ENCODE data around the gene TSTD1. TPM values are rescaled to one million over a fixed set of nuclear protein-coding genes. Genes with fewer than 3 reads are reported as not detected.

TSTD1 gene
- total RNA-seq, 3 donors from 2014 or later: 48.9 to 105 (median 80.1) TPM

GRCh38 chr1:161071886-161072371, 33.2 kb upstream of the TSTD1 start:
- TF ChIP-seq, protein P1, sequence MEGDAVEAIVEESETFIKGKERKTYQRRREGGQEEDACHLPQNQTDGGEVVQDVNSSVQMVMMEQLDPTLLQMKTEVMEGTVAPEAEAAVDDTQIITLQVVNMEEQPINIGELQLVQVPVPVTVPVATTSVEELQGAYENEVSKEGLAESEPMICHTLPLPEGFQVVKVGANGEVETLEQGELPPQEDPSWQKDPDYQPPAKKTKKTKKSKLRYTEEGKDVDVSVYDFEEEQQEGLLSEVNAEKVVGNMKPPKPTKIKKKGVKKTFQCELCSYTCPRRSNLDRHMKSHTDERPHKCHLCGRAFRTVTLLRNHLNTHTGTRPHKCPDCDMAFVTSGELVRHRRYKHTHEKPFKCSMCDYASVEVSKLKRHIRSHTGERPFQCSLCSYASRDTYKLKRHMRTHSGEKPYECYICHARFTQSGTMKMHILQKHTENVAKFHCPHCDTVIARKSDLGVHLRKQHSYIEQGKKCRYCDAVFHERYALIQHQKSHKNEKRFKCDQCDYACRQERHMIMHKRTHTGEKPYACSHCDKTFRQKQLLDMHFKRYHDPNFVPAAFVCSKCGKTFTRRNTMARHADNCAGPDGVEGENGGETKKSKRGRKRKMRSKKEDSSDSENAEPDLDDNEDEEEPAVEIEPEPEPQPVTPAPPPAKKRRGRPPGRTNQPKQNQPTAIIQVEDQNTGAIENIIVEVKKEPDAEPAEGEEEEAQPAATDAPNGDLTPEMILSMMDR (IDR thresholded peaks at IDR 0.05): peak; percentile 21
- H3K4me1 ChIP-seq (ENCODE audit: low read depth): no peaks in the 10 kb centered on the region
- no peaks in the 10 kb centered on the region for H3K36me3 ChIP-seq (ENCODE audit: low read depth)
- peak; percentile 28 for ATAC-seq
- no peak overlapping the region for H3K4me3 ChIP-seq
- H3K9me3 ChIP-seq: no peaks in the 10 kb centered on the region
- intact Hi-C loops (cut with DNase I, micrococcal nuclease): no loop called here
- peak; percentile 64 to 80 (median 67) for DNase-seq

DNA sequence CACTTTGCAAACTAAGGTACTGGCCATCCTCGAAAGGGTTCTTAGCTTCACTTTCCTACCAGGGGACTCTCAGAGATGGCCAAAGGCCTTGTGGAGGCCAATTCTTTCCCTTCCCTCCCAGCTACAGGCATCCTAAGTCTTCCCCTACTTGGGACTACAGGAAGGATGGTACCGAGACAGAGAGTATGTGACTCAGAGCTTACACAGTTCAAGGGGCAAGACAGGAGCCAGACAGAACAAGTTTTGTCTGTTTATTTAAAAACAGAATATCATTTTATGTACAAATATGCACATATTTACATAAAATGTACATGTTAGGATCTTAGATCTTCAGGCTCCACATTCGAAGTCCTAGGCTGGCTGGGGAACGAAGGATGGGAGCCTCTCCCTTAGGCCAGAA, 32.0 kb upstream of the TSTD1 start:
- no peaks in the 10 kb centered on the region for H3K4me1 ChIP-seq (ENCODE audit: low read depth)
- H3K36me3 ChIP-seq (ENCODE audit: low read depth): no peaks in the 10 kb centered on the region
- no peak for DNase-seq
- no peak for ATAC-seq
- intact Hi-C loops (cut with DNase I, micrococcal nuclease): no loop called here
- H3K4me3 ChIP-seq: no peak overlapping the region
- H3K9me3 ChIP-seq: no peaks in the 10 kb centered on the region
- TF ChIP-seq, protein P1 (IDR thresholded peaks at IDR 0.05): no peak

DNA sequence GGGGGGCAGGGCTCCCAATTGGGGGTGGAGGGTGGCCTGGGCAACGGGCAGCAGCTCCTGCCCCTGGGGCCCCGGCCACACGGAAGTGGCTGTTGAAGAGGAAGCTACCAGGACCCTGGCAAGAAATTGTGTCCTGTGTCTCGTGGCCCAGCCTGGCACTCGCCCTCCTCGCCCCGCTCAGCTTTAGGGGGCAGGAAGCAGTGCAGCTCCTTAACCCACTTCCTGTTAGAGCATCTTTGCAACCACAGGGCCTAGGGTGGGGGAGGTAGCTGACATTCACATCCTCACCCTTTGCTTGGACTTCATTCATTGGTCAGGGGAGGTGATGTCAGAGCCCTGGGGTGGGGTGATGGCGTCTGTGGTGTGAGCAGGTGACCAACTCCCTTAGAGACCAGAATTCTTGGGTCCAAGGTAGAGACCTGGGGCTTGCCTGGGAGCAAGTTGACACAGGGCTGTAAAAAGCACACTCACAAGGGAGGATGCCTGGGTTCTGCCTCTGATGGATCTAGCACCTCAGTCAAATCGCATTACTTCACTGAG, 31.0 kb upstream of the TSTD1 start, which contains the start of gene ARHGAP30:
TSS of gene ARHGAP30 (minus strand) at position 161 of the 540 bp plus-strand sequence. CDS start 267 bp downstream, outside the sequence.
- Histone ChIP-seq H3K4me1 (ENCODE audit: low read depth) (no peaks in the 10 kb centered on the region), H3K36me3 (ENCODE audit: low read depth) (no peaks in the 10 kb centered on the region), H3K9me3 (no peaks in the 10 kb centered on the region), H3K4me3 (peak within 1 kb of the TSS; percentile 24)
- intact Hi-C loops (cut with DNase I, micrococcal nuclease): no loop called here
- peak; percentile 78 for ATAC-seq
- TF ChIP-seq, protein P1 (IDR thresholded peaks at IDR 0.05): no peak
- peak; percentile 72 to 91 (median 74) for DNase-seq

DNA sequence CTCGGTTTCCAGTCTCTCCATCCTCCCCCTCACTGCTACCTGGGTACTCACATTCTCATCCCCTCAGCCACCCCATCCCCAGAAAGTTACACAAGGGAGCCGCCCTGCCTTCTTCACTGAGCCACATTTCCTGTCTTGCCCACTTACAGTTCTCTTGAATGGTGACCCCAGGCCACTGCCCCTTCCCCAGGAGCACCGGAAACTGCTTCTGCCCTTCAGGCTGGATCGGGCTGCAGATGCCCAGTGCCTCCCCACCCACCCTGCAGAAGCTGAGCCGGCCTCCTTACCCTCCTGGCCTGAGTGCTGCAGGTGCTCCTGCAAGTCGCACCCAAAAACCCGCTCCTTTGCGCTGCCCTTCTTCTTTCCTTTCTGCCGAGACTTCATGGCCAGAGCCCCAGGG, 30.5 kb upstream of the TSTD1 start:
- DNase-seq: peak in 1 of 3 donors; percentile 62
- Histone ChIP-seq H3K9me3 (no peaks in the 10 kb centered on the region), H3K36me3 (ENCODE audit: low read depth) (no peaks in the 10 kb centered on the region), H3K4me1 (ENCODE audit: low read depth) (no peaks in the 10 kb centered on the region), H3K4me3 (peak overlapping the region; percentile 24)
- intact Hi-C loops (cut with DNase I, micrococcal nuclease): no loop called here
- peak; percentile 1 for ATAC-seq
- TF ChIP-seq, protein P1 (IDR thresholded peaks at IDR 0.05): no peak

- ATAC-seq: peak; percentile 84
- intact Hi-C loops (cut with DNase I, micrococcal nuclease): no loop called here
These were observed 29.8 kb upstream of the TSTD1 start for GRCh38 chr1:161068306-161069234.

More at GRCh38 chr1:161068306-161069234, 29.8 kb upstream of the TSTD1 start:
- DNase-seq: peak; percentile 72 to 87 (median 74)
- peak overlapping the region; percentile 24 for H3K4me3 ChIP-seq
- TF ChIP-seq, protein P1 (IDR thresholded peaks at IDR 0.05): no peak
- H3K36me3 ChIP-seq (ENCODE audit: low read depth): no peaks in the 10 kb centered on the region
- no peaks in the 10 kb centered on the region for H3K9me3 ChIP-seq
- H3K4me1 ChIP-seq (ENCODE audit: low read depth): no peaks in the 10 kb centered on the region
